ENCODE data around the gene MAP3K3.

DNA sequence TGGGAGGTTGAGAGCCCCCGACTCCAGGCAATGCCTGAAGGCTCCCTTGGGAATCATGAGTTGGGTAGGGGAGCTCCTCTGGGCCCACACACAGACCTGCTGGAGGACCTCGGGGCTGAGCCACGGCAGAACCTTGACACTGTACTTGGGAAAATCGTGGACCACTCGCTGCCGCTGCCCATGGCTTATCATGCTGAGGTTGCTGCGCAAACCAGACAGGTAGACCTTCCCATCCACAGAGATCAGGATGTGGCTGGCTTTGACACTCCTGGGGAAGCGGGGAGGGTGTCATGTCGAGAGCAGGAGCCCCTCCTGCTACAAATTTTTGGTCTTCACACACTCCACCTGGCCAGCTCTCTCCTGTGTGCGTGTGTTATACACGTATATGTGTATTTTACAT, 84.9 kb downstream of the MAP3K3 start:
- TF ChIP-seq CTCF (IDR thresholded peaks at IDR 0.05 in 8 of 11, conservative IDR thresholded peaks at IDR 0.05 in 3 of 11) (no peak), POLR2A (IDR thresholded peaks at IDR 0.05) (no peak)
